ENCODE measurements around the gene ZNHIT1. TPM values are rescaled to one million over a fixed set of nuclear protein-coding genes. Genes with fewer than 3 reads are reported as not detected.
A peak's percentile ranks its signal among the peaks of the same experiment; 100 is the strongest.

The ZNHIT1 gene
- total and polyA plus RNA-seq, 2 of the 8 experiments (the other 6 are each of a cell fraction or from before 2014, with no cell fraction given): 38.2 to 61.7 TPM

GRCh38 chr7:101168412-101169049 lies 49.4 kb upstream of the ZNHIT1 start:
- DNase-seq (ENCODE audit: low read depth in 1 of 2, low spot score in 2 of 2): no peak
- Histone ChIP-seq H3K56ac (replicated peaks; ENCODE audit: insufficient read length, low read depth, low read length) (no peak overlapping the region), H3K4ac (replicated peaks; ENCODE audit: insufficient read length, low read depth, low read length) (no peak overlapping the region), H2AFZ (ENCODE audit: low read length) (no peak overlapping the region), H4K91ac (replicated peaks; ENCODE audit: insufficient read length, low read length) (peak overlapping the region; percentile 46), H3K36me3 (ENCODE audit: control insufficient read depth in 2 of 4, insufficient read depth in 4 of 4, low read length in 3 of 4) (no peaks in the 10 kb centered on the region), H2BK5ac (ENCODE audit: low read depth, low read length) (peak overlapping the region; percentile 83; the same call in 1 of the 2 replicates), H3K27ac (ENCODE audit: low read depth, low read length) (no peak overlapping the region), H3K4me1 (replicated peaks in 1 of 4; ENCODE audit: control insufficient read depth in 3 of 4, insufficient read depth in 4 of 4, low read length in 3 of 4) (peaks cover 11 to 83% (median 52%) of the 10 kb centered on the region in 4 experiments), H2BK15ac (ENCODE audit: low read length) (no peak overlapping the region), H3K4me2 (ENCODE audit: insufficient read depth in 1 of 2, low read depth in 2 of 2, low read length in 2 of 2) (peak overlapping the region; percentile 44 to 90), H2AK5ac (ENCODE audit: low read depth, low read length) (no peak overlapping the region), H3K23me2 (ENCODE audit: low read depth, low read length) (peaks cover 43% of the 10 kb centered on the region), H3K4me3 (ENCODE audit: extremely low read depth in 1 of 4, insufficient read depth in 2 of 4, low read depth in 3 of 4, low read length in 4 of 4) (peak overlapping the region in 1 of 4 experiments; percentile 63; a peak in 2 of 8 replicates), H3K79me2 (ENCODE audit: control insufficient read depth in 1 of 2, insufficient read depth in 2 of 2, low read length in 2 of 2) (no peaks in the 10 kb centered on the region), H3K9me3 (ENCODE audit: insufficient read depth in 2 of 2, low read depth in 1 of 2, low read length in 1 of 2) (no peaks in the 10 kb centered on the region), H3K9ac (replicated peaks in 1 of 4; ENCODE audit: extremely low read depth in 1 of 4, low read depth in 3 of 4, low read length in 3 of 4) (no peak overlapping the region), H2BK120ac (replicated peaks; ENCODE audit: low read depth, low read length) (peak overlapping the region; percentile 67), H4K8ac (ENCODE audit: extremely low read depth, insufficient read depth, low read length) (no peak overlapping the region), H2BK20ac (ENCODE audit: low read length) (peak overlapping the region; percentile 72; the same call in 1 of the 2 replicates), H2BK12ac (ENCODE audit: low read depth, low read length) (peak overlapping the region; percentile 99), H3K14ac (ENCODE audit: insufficient read length) (no peak overlapping the region), H4K20me1 (replicated peaks in 1 of 2; ENCODE audit: control insufficient read depth in 1 of 2, insufficient read depth in 2 of 2, low read length in 2 of 2) (peaks cover 7 to 16% of the 10 kb centered on the region in 2 experiments), H4K5ac (ENCODE audit: insufficient read length, low read depth, low read length) (no peak overlapping the region), H3K23ac (ENCODE audit: insufficient read length) (no peak overlapping the region), H3K18ac (ENCODE audit: extremely low read depth, low read length) (peak overlapping the region; percentile 92; the same call in 1 of the 2 replicates), H3K79me1 (ENCODE audit: low read depth, low read length) (no peaks in the 10 kb centered on the region), H3K27me3 (replicated peaks in 1 of 4; ENCODE audit: control insufficient read depth in 3 of 4, extremely low read depth in 1 of 4, insufficient read depth in 3 of 4, low read length in 3 of 4) (peaks cover 50 to 92% (median 78%) of the 10 kb centered on the region in 4 experiments)
- ChIA-PET CTCF (ENCODE audit: partially characterized antibody) (interaction anchor here (0.6 to 5.7 kb wide), 13 partner anchors 9 to 277 kb away, joined by 3 to 46 read pairs (median 4); partner anchors contain the start of gene NAT16), POLR2A (ENCODE audit: partially characterized antibody) (interaction anchor here (0.8 to 2.6 kb wide), 5 partner anchors 9 to 71 kb away, joined by 3 to 20 read pairs (median 3); no protein-coding TSS in a partner anchor)
- no peak for FAIRE-seq
- WGBS, 2 experiments (ENCODE audit: extremely low coverage in 1 of 2, insufficient coverage in 1 of 2, insufficient read length in 1 of 2, insufficient replicate concordance in 2 of 2, low coverage in 1 of 2, low lambda C conversion rate in 2 of 2, missing lambda C conversion rate in 1 of 2): 17% methylated on average over 2 of the region's 6 CpGs; no CpG with 5 or more reads in 1 of the 2 experiments
- no peak for TF ChIP-seq NANOG (IDR thresholded peaks at IDR 0.05; ENCODE audit: insufficient read depth, low read depth, low read length, poor library complexity, severe bottlenecking)
- no peak for TF ChIP-seq HDAC2 (IDR thresholded peaks at IDR 0.05; ENCODE audit: borderline replicate concordance in 1 of 2, low read depth in 2 of 2, low read length in 2 of 2)
- peak; percentile 50; the same call in 1 of the 2 replicates for TF ChIP-seq JUN (IDR thresholded peaks at IDR 0.05; ENCODE audit: low read depth, low read length)
- TF ChIP-seq SP2 (IDR thresholded peaks at IDR 0.05; ENCODE audit: low read length): no peak
- peak; percentile 57 for TF ChIP-seq CTBP2 (IDR thresholded peaks at IDR 0.05; ENCODE audit: borderline replicate concordance, insufficient read depth, insufficient read length, low read length)
- TF ChIP-seq SAP30 (IDR thresholded peaks at IDR 0.05; ENCODE audit: insufficient read depth, insufficient replicate concordance, low read length): no peak
- no peak for TF ChIP-seq RXRA (IDR thresholded peaks at IDR 0.05; ENCODE audit: insufficient read depth, low read depth, low read length)
- TF ChIP-seq JUND (IDR thresholded peaks at IDR 0.05; ENCODE audit: low read length): peak; percentile 88
- no peak for TF ChIP-seq CBX8 (IDR thresholded peaks at IDR 0.05; ENCODE audit: borderline replicate concordance, low read depth, low read length)
- no peak for TF ChIP-seq HDAC6 (IDR thresholded peaks at IDR 0.05; ENCODE audit: low read depth, low read length)
- no peak for TF ChIP-seq FOSL1 (IDR thresholded peaks at IDR 0.05; ENCODE audit: insufficient read depth, low read depth, low read length)
- TF ChIP-seq POLR2A (IDR thresholded peaks at IDR 0.05; ENCODE audit: control extremely low read depth in 1 of 2, low read depth in 2 of 2, low read length in 2 of 2): no peak
